ENCODE data around the gene ZDHHC20.

DNA sequence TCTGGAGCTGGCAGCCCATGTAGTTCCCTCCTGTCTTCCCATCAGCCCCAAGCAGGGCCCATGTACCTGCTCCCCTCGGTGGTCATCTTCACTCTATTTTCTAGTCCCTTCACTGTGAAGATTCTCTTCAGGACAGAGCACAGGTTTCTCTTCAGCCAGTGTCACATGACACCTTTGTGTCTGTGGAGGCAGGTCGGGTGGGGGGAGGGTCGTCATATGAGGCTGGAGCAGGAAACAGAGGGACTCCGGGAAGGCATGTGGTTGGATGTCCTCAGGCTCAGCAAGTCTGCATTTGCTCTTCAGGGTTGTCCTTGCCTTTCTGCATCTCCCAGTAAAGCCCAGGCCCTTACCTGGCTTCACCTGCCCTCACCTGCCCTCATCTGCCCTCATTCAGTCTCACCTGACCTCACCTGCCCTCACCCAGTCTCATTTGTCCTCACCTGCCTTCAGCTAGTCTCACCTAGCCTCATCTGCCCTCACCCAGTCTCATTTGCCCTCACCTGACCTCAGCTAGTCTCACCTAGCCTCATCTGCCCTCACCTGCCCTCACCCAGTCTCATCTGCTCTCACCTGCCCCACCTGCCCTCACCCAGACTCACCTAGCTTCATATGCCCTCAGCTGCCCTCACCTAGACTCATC lies 120.3 kb downstream of the ZDHHC20 start:
- no peak for TF ChIP-seq ZNF544 (tag by site-specific recombination; IDR thresholded peaks at IDR 0.05)
- TF ChIP-seq, protein P1, sequence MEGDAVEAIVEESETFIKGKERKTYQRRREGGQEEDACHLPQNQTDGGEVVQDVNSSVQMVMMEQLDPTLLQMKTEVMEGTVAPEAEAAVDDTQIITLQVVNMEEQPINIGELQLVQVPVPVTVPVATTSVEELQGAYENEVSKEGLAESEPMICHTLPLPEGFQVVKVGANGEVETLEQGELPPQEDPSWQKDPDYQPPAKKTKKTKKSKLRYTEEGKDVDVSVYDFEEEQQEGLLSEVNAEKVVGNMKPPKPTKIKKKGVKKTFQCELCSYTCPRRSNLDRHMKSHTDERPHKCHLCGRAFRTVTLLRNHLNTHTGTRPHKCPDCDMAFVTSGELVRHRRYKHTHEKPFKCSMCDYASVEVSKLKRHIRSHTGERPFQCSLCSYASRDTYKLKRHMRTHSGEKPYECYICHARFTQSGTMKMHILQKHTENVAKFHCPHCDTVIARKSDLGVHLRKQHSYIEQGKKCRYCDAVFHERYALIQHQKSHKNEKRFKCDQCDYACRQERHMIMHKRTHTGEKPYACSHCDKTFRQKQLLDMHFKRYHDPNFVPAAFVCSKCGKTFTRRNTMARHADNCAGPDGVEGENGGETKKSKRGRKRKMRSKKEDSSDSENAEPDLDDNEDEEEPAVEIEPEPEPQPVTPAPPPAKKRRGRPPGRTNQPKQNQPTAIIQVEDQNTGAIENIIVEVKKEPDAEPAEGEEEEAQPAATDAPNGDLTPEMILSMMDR (tag by site-specific recombination; IDR thresholded peaks at IDR 0.05), result no peak
- TF ChIP-seq RBAK (tag by site-specific recombination; IDR thresholded peaks at IDR 0.05), result no peak
- no peak for TF ChIP-seq SP2 (tag by site-specific recombination; IDR thresholded peaks at IDR 0.05)

Data from HEK293 (cell line).